Esophagus muscularis mucosa (tissue), 4 donors: ENCODE measurements around the gene VPS13D. TPM values are rescaled to one million over a fixed set of nuclear protein-coding genes. Genes with fewer than 3 reads are reported as not detected.

Source experiments
- DNase-seq: peaks from one replicate; pipeline ENCODE4 v3.0.0-alpha.2; 2017; ENCODE audit errors: extremely low spot score
- H3K27ac ChIP-seq, 4 donors: fragments of 200-600 bp; sonication (generic); replicated peaks in 1 of 4; 1 replicate in 3 of 4; 2 replicates in 1 of 4; pipeline ENCODE4 v1.5.1; 2016 to 2019; ENCODE audit warnings: mild to moderate bottlenecking in 1 of 4
- H3K27me3 ChIP-seq, 4 donors: fragments of 200-600 bp; sonication (generic); one replicate each; pipeline versions ENCODE4 v1.5.1 to v1.6.0; 2016 to 2019
- H3K36me3 ChIP-seq, 4 donors: fragments of 200-600 bp; sonication (generic); one replicate each; pipeline ENCODE4 v1.5.1; 2016 to 2019
- H3K4me1 ChIP-seq, 4 donors: fragments of 200-600 bp; sonication (generic); one replicate each; pipeline ENCODE4 v1.5.1; 2016 to 2019
- H3K4me3 ChIP-seq, 4 donors: fragments of 200-600 bp; sonication (generic); 1 replicate in 2 of 4; 2 replicates in 2 of 4; pipeline ENCODE4 v1.5.1; 2016 to 2019; ENCODE audit warnings: mild to moderate bottlenecking in 4 of 4, moderate library complexity in 1 of 4
- H3K9me3 ChIP-seq, 4 donors: fragments of 200-600 bp; sonication (generic); 1 replicate in 3 of 4; 2 replicates in 1 of 4; pipeline ENCODE4 v1.5.1; 2016 to 2019
- EP300 ChIP-seq: sonication (generic); formaldehyde crosslinking; IDR thresholded peaks from one replicate; pipeline ENCODE4 v1.6.1; 2017; ENCODE audit warnings: antibody characterized with exemption
- POLR2A ChIP-seq: fragments of 450-650 bp; IDR thresholded peaks from one replicate; pipeline ENCODE4 v1.6.1; 2017; ENCODE audit warnings: antibody characterized with exemption, moderate library complexity, mild to moderate bottlenecking, low read depth
- POLR2AphosphoS5 ChIP-seq, 2 donors: sonication (generic); formaldehyde crosslinking; IDR thresholded peaks; one replicate each; pipeline ENCODE4 v1.6.1; 2017; ENCODE audit warnings: antibody characterized with exemption in 2 of 2
- WGBS: methylation state at CpG from one replicate; pipeline ENCODE4 v1.1.5; 2018; 5-methylcytosine and 5-hydroxymethylcytosine counted together
- intact Hi-C: fragments of 100-400 bp; cut with DNase I; formaldehyde crosslinking; loops from one replicate; pipeline ENCODE4 v1.15.1; 2023
- total RNA-seq, 4 donors: library from RNA; depleted of rRNA; stranded (reverse); fragments of >200 nt; gene quantifications; one replicate each; pipeline versions ENCODE4 v1.1.0 to v1.2.1, GENCODE V29; 2016
- TF ChIP-seq, protein P1 (sequence below), 3 experiments: fragments of 200-600 bp in 2 of 3; fragments of 450-650 bp in 1 of 3; sonication (generic) in 2 of 3; IDR thresholded peaks; one replicate each; pipeline ENCODE4 v1.5.1; 2017 to 2019; ENCODE audit warnings: antibody characterized with exemption in 3 of 3, mild to moderate bottlenecking in 2 of 3, moderate library complexity in 1 of 3

Gene VPS13D
- total RNA-seq, 4 donors from 2014 or later = 67.8 to 93.3 (median 85.4) TPM

DNA sequence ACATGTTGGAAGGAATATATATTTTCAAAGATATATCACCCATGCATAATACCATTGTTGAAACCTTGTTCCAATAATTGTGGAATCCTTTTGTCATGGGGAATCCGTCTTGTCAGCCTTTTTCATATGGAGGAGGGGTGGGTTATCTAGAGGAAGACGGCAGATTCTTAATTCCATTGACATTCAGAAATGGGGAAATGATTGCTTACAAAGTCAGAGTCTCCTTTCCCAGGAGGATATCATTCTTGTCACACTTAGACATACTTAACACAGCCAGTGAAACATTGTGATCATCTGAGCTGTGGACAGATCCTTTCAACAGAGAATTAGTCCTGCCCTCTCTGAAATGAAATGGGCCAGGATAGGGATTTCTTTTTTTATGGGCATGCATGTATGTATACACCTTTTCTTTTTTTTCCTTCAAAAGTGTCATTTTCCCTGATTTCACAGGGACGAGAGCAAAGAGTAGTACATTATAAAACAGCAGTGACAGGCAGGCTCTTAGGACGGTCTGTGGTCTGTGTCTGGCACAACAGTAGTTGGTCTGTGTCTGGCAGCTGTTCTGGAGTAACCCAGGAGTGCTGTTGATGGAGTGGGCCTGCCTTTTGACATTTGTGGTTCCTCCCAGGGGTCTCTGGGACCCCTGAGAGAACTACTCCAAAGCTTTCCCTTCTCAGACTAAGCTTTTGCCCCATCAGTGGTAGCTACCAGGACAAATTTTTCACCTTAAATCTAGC, 50.1 kb downstream of the VPS13D start:
- H3K27me3 ChIP-seq = no peaks in the 10 kb centered on the region
- no peak overlapping the region for H3K27ac ChIP-seq
- H3K9me3 ChIP-seq = no peaks in the 10 kb centered on the region
- peaks cover 51 to 95% (median 84%) of the 10 kb centered on the region in 4 donors for H3K36me3 ChIP-seq
- TF ChIP-seq POLR2A (no peak), POLR2AphosphoS5 (IDR thresholded peaks at IDR 0.05) (no peak), EP300 (no peak)
- TF ChIP-seq, protein P1, sequence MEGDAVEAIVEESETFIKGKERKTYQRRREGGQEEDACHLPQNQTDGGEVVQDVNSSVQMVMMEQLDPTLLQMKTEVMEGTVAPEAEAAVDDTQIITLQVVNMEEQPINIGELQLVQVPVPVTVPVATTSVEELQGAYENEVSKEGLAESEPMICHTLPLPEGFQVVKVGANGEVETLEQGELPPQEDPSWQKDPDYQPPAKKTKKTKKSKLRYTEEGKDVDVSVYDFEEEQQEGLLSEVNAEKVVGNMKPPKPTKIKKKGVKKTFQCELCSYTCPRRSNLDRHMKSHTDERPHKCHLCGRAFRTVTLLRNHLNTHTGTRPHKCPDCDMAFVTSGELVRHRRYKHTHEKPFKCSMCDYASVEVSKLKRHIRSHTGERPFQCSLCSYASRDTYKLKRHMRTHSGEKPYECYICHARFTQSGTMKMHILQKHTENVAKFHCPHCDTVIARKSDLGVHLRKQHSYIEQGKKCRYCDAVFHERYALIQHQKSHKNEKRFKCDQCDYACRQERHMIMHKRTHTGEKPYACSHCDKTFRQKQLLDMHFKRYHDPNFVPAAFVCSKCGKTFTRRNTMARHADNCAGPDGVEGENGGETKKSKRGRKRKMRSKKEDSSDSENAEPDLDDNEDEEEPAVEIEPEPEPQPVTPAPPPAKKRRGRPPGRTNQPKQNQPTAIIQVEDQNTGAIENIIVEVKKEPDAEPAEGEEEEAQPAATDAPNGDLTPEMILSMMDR (IDR thresholded peaks at IDR 0.05) = no peak
- intact Hi-C loops = loop anchor here (10.0 kb wide), 1 partner anchor 375 kb away; no protein-coding TSS in a partner anchor
- peaks cover 0 to 13% (median 4%) of the 10 kb centered on the region in 4 donors for H3K4me1 ChIP-seq
- no peak for DNase-seq
- H3K4me3 ChIP-seq = no peak overlapping the region
- 70% methylated on average over 4 of the region's 4 CpGs for WGBS

- Histone ChIP-seq H3K27me3 (no peaks in the 10 kb centered on the region), H3K4me3 (no peak overlapping the region), H3K4me1 (peaks cover 0 to 7% (median 2%) of the 10 kb centered on the region in 4 donors), H3K27ac (no peak overlapping the region), H3K36me3 (peaks cover 41 to 92% (median 80%) of the 10 kb centered on the region in 4 donors), H3K9me3 (no peaks in the 10 kb centered on the region)
- 95% methylated on average over 3 of the region's 3 CpGs for WGBS
- no peak for TF ChIP-seq POLR2AphosphoS5 (IDR thresholded peaks at IDR 0.05)
- TF ChIP-seq, protein P1 (IDR thresholded peaks at IDR 0.05) = no peak
- intact Hi-C loops = no loop called here
- no peak for DNase-seq
Observed at GRCh38 chr1:12282142-12282541, 52.3 kb downstream of the VPS13D start.

GRCh38 chr1:12284486-12284885, 54.7 kb downstream of the VPS13D start:
- Histone ChIP-seq H3K4me3 (no peak overlapping the region), H3K4me1 (peaks cover 0 to 9% (median 2%) of the 10 kb centered on the region in 4 donors), H3K9me3 (no peaks in the 10 kb centered on the region), H3K36me3 (peaks cover 33 to 89% (median 79%) of the 10 kb centered on the region in 4 donors), H3K27ac (no peak overlapping the region), H3K27me3 (no peaks in the 10 kb centered on the region)
- intact Hi-C loops = no loop called here
- TF ChIP-seq POLR2AphosphoS5 (IDR thresholded peaks at IDR 0.05) = no peak
- TF ChIP-seq, protein P1 (IDR thresholded peaks at IDR 0.05) = no peak
- no peak for TF ChIP-seq EP300
- no peak for TF ChIP-seq POLR2A
- no peak for DNase-seq
- WGBS = 100% methylated on average over 5 of the region's 5 CpGs

GRCh38 chr1:12285496-12286143, 55.8 kb downstream of the VPS13D start:
- Histone ChIP-seq H3K27ac (no peak overlapping the region), H3K4me3 (no peak overlapping the region), H3K9me3 (no peaks in the 10 kb centered on the region), H3K4me1 (peaks cover 0 to 9% (median 2%) of the 10 kb centered on the region in 4 donors), H3K36me3 (peaks cover 27 to 91% (median 75%) of the 10 kb centered on the region in 4 donors), H3K27me3 (no peaks in the 10 kb centered on the region)
- 91% methylated on average over 5 of the region's 5 CpGs for WGBS
- no peak for DNase-seq
- TF ChIP-seq, protein P1 (IDR thresholded peaks at IDR 0.05) = no peak
- TF ChIP-seq POLR2A = no peak
- TF ChIP-seq POLR2AphosphoS5 (IDR thresholded peaks at IDR 0.05) = no peak
- TF ChIP-seq EP300 = no peak
- intact Hi-C loops = no loop called here
